HL-60 (cell line): ENCODE data around the gene TMEM163.

Source experiments
- DNase-seq, 2 experiments: peaks; one replicate each; pipeline ENCODE4 v3.0.0-alpha.2; 2010 to 2020; ENCODE audit warnings: low read depth in 1 of 2, low spot score in 1 of 2
- H3K27ac ChIP-seq: fragments of 250-450 bp; sonication (Bioruptor Pico); replicated peaks from 2 replicates; pipeline ENCODE4 v1.5.1; 2020; ENCODE audit warnings: mild to moderate bottlenecking, moderate library complexity
- H3K27me3 ChIP-seq: fragments of 250-450 bp; sonication (Bioruptor Pico); 2 replicates; pipeline ENCODE4 v1.5.1; 2021; ENCODE audit warnings: mild to moderate bottlenecking, moderate library complexity; ENCODE audit not compliant: insufficient read depth, poor library complexity, severe bottlenecking
- H3K4me3 ChIP-seq: replicated peaks from 2 replicates; pipeline ENCODE4 v1.5.1; 2011; ENCODE audit warnings: mild to moderate bottlenecking, control low read depth, low read length; ENCODE audit not compliant: insufficient read depth
- CTCF ChIP-seq: IDR thresholded peaks from one replicate; pipeline ENCODE4 v1.5.1; 2011; ENCODE audit warnings: low read length, control low read depth, inconsistent platforms; ENCODE audit not compliant: insufficient read depth
- GABPA ChIP-seq: IDR thresholded peaks from 2 replicates; pipeline ENCODE4 v1.6.1; 2012; ENCODE audit warnings: low read depth
- POLR2AphosphoS5 ChIP-seq: IDR thresholded peaks from 2 replicates; pipeline ENCODE4 v1.6.1; 2012; ENCODE audit warnings: low read depth
- SPI1 ChIP-seq: IDR thresholded peaks from 2 replicates; pipeline ENCODE4 v1.6.1; 2012; ENCODE audit warnings: low read depth, mild to moderate bottlenecking, borderline replicate concordance
- TF ChIP-seq, protein P1 (sequence below): IDR thresholded peaks from 2 replicates; pipeline ENCODE4 v1.6.1; 2012; ENCODE audit warnings: low read depth; ENCODE audit not compliant: insufficient replicate concordance

TMEM163 gene

GRCh38 chr2:134721596-134721995 lies 2.8 kb upstream of the TMEM163 start:
- TF ChIP-seq CTCF (no peak), POLR2AphosphoS5 (no peak), SPI1 (no peak), GABPA (no peak)
- TF ChIP-seq, protein P1, sequence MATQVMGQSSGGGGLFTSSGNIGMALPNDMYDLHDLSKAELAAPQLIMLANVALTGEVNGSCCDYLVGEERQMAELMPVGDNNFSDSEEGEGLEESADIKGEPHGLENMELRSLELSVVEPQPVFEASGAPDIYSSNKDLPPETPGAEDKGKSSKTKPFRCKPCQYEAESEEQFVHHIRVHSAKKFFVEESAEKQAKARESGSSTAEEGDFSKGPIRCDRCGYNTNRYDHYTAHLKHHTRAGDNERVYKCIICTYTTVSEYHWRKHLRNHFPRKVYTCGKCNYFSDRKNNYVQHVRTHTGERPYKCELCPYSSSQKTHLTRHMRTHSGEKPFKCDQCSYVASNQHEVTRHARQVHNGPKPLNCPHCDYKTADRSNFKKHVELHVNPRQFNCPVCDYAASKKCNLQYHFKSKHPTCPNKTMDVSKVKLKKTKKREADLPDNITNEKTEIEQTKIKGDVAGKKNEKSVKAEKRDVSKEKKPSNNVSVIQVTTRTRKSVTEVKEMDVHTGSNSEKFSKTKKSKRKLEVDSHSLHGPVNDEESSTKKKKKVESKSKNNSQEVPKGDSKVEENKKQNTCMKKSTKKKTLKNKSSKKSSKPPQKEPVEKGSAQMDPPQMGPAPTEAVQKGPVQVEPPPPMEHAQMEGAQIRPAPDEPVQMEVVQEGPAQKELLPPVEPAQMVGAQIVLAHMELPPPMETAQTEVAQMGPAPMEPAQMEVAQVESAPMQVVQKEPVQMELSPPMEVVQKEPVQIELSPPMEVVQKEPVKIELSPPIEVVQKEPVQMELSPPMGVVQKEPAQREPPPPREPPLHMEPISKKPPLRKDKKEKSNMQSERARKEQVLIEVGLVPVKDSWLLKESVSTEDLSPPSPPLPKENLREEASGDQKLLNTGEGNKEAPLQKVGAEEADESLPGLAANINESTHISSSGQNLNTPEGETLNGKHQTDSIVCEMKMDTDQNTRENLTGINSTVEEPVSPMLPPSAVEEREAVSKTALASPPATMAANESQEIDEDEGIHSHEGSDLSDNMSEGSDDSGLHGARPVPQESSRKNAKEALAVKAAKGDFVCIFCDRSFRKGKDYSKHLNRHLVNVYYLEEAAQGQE, result no peak
- H3K4me3 ChIP-seq, result no peak overlapping the region
- H3K27me3 ChIP-seq, result peaks cover 40% of the 10 kb centered on the region

GRCh38 chr2:134718023-134718816 lies 580 bp downstream of the TMEM163 start:
- Histone ChIP-seq H3K27ac (no peak overlapping the region), H3K27me3 (peaks cover 57% of the 10 kb centered on the region), H3K4me3 (peak overlapping the region; percentile 22)
- peak in 1 of 2 experiments; percentile 13 for DNase-seq
- TF ChIP-seq GABPA, result peak; percentile 21; the same call in 1 of the 2 replicates
- TF ChIP-seq, protein P1, result no peak

More at GRCh38 chr2:134721596-134721995, 2.8 kb upstream of the TMEM163 start:
- no peak for DNase-seq
- H3K27ac ChIP-seq, result no peak overlapping the region

GRCh38 chr2:134717286-134718022 lies 1.3 kb downstream of the TMEM163 start:
- no peak for TF ChIP-seq CTCF
- TF ChIP-seq GABPA, result no peak
- TF ChIP-seq SPI1, result no peak
- TF ChIP-seq, protein P1, result no peak
- no peak for TF ChIP-seq POLR2AphosphoS5
- no peak for DNase-seq
- no peak overlapping the region for H3K4me3 ChIP-seq
- H3K27me3 ChIP-seq, result peaks cover 54% of the 10 kb centered on the region
- H3K27ac ChIP-seq, result no peak overlapping the region
